Stimulated activated CD4-positive, alpha-beta T cell treated with anti-CD3 and anti-CD28 coated beads, Interleukin-1b, Interleukin-23, amount 100 ng/mL, for 24 hours (primary cell): Measurements from ENCODE around the gene FAM118A.
A peak's percentile ranks its signal among the peaks of the same experiment; 100 is the strongest.
"Not testable (repeated sequence)": the region's sequence is repeated elsewhere in the genome, so short reads cannot be mapped to it uniquely, and the experiment has no call there.

Experiments used
- DNase-seq, 4 experiments: peaks; one replicate each; pipeline ENCODE4 v3.0.0-alpha.2; 2020; ENCODE audit warnings: low read depth in 4 of 4, low spot score in 1 of 4

FAM118A gene

GRCh38 chr22:45308957-45309421 is 745 bp upstream of the FAM118A start:
- no peak for DNase-seq

DNA sequence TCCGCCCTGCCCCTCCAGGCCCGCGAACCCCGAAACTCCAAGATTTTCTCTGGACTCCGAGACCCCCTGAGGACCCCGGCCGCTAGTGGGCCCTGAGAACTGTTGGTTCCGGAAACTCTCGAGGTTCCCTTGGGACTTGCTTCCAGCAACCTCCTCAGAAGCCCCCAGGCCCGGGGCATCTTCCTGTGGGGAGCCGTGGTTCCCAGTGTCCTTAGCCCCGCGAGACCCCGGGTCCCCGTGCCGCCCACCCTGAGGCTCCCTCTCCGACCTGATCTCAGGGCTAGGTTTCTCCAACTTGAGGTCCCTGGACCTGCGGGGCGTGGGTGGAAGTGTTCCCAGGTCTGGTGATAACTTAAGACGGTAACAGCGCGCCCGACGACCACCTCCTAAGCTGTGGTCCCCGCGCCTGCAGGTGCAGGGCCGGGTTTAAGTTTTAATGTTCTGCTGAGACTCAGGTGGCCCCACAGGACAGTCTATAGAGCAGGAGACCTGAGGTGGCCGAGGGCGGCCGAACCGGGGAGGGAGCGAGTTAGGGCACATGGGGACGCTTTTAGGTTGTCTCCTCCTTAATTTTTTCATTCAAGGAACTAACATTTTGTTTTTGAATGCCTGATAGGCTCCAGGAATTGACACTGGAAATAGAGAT is 720 bp downstream of the FAM118A start:
- no peak for DNase-seq

- no peak for DNase-seq
Observed at GRCh38 chr22:45310977-45311531, 1.3 kb downstream of the FAM118A start.

GRCh38 chr22:45312415-45312814 is 2.7 kb downstream of the FAM118A start:
- DNase-seq: no peak

GRCh38 chr22:45312856-45313255 is 3.1 kb downstream of the FAM118A start:
- no peak for DNase-seq

- DNase-seq: no peak
Observed at GRCh38 chr22:45314054-45314721, 4.5 kb downstream of the FAM118A start.

DNA sequence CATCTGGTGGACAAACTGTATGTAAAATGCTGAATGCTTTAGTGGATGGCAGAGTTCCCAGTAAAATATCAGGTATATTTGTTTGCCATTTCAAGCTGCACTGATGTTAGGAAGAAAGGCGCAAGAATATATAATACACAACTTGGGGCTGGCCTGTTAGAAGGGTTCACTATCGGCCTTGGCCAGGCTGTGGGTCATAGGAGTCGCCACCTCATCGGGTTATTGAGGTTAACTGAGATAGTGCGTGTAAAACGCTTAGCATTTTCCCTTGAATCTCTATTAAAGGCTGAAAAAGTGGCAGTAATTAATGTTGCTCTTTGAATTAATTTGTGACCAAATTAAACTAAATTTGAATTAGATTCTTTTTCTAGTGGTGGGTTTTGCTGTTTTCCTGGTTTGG is 5.1 kb downstream of the FAM118A start:
- no peak for DNase-seq

DNA sequence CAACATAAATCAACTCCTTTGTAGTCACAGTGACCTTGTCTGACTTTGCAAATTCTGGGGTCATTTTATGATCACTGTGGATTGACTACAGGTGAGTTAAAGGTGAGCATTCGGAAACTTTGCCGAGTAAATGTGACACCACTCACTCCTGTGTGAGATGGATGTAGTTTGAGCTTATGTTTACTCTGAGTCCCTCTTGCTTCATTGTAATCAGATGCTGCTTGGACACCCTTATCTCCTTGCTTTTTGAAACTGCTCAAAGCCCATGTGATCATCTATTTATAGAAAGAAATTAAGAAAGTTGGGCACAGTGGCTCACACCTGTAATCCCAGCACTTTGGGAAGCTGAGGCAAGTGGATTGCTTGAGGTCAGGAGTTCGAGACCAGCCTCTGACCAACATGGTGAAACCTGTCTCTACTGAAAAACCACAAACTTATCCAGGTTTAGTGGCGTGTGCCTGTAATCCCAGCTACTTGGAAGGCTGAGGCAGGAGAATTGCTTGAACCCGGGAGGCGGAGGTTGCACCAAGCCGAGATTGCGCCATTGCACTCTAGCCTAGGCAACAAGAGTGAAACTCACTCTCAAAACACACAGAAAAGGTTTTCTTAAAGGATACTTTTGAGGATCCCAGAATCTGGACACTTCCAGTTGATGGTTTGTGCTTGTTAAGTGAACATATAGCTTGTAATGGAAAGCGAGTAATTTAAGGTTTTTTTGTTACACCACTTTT is 7.2 kb downstream of the FAM118A start:
- DNase-seq: no peak

DNA sequence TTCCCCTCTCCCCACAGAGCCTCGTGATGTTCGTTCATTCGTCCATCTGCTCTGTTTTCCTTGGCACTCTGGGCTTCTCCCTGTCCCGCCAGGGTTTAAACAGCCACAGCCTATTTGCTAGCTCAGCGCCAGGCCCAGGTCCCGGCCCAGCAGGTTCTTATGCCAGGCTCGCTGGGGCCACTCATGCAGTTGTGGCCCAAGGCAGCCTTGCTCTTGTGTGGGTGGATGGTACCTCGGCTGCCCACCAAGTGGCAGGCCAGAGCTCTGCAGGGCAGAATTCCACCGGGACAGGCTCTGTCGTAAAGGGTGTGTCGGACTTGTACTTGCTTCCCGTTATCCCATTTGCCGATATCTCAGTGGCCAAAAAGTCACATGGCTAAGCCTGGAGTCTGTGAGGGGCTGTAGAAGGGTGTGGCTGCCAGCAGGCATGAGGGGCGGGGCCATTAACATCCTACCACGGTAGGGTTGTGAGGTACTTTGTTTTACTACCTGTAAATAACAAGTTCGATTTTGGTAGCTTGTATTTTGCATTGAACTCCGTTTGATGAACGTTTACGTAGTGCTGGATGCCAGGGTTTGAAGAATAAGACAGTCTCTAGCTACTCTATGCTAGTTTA is 7.9 kb downstream of the FAM118A start:
- no peak for DNase-seq

DNA sequence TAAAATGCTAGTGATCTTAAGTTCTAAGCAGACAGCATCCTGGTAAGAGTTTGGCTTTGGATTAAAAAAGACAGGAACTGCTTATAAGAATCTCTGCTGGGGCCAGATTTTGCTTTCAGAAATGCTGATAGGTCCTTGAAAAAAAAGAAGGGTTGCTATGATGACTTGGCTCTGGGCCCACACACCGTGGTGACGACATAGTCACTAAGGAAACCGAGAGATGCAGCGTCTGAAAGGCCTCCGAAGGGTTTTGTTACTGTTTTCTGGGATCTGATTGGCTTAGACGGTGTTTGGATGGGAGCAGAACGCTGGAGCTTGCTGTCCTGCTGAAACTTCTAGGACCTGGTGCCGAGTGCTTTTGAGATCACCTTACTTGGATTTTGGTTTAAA is 8.4 kb downstream of the FAM118A start:
- peak; percentile 66 to 78 (median 76) for DNase-seq

- DNase-seq: no peak
Observed at GRCh38 chr22:45318558-45319323, 9.0 kb downstream of the FAM118A start.

- no peak for DNase-seq
Observed at GRCh38 chr22:45319324-45319685, 9.6 kb downstream of the FAM118A start.

- DNase-seq: no peak
Observed at GRCh38 chr22:45320357-45320976, 10.7 kb downstream of the FAM118A start.

DNA sequence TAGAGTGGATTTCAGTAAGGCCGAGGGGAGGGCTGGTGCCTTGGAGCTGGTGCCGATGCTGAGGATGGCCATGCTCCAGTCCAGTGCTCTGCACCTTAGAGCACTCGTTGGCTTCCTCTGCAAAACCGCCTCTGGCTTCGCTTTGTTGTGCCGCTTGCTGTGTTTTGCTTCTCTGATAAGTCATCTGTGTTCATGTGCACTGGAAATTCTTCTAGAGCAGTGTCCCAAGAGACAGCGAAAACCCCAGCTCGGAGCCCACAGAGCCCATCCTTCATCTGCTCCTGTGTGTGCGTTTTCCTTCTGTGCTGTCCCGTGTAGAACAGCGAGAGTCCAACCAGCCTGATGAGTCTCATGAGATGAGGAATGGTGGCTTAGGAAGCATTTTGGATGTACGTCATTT is 12.1 kb downstream of the FAM118A start:
- no peak for DNase-seq

GRCh38 chr22:45322873-45323525 is 13.3 kb downstream of the FAM118A start:
- no peak for DNase-seq

DNA sequence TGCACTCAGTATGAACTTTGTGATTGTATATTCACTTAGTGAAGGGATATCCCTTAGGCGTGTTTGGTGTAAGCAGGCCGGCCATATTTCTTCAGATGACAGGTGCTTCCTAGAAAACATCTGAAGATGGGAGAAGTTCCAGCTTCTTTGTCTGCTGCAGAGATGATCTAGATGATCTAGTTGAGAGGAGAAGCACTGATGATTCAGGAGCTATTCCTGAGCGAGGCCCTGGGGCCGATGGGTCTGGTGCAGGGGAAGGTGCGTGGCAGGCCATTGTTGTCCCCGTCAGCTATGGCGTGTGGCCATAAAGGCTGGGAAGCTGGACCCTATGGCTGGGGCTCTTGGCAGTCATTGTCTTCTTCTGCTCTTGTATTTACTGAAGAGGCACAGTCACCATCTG is 14.0 kb downstream of the FAM118A start:
- no peak for DNase-seq

DNA sequence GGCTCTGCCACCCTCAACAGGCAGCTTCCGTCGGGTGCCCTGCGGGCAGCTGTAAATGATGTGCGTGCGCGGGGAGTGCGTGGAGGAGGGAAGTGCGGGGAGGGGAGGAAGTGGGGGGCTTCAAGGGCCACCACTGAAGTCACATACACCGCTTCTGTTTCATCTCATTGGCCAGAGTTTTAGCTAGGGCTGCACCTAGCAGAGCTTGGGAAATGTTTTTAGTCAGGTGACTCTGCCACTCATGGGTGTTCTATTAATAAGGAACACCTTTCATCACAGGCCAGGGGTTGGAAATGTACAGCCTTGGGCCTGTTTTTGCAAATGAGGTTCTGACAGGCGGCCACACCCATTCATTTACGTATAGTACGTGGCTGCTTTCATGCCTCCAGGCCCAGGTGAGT is 14.6 kb downstream of the FAM118A start:
- DNase-seq: no peak

- DNase-seq: not testable (repeated sequence)
Observed at GRCh38 chr22:45328261-45328660, 18.5 kb downstream of the FAM118A start.

GRCh38 chr22:45328822-45329529 is 19.2 kb downstream of the FAM118A start:
- DNase-seq: no peak
